T-helper 1 cell treated with Interleukin-12 subunit alpha and Interleukin-12 subunit beta and Interleukin-4 antibody, amounts not matched to agents 30 ng/mL and 1 ng/mL, for 36 hours (primary cell): ENCODE data around the gene RNPS1. TPM values are rescaled to one million over a fixed set of nuclear protein-coding genes. Genes with fewer than 3 reads are reported as not detected.

Experiments used
- intact Hi-C: fragments of 100-400 bp; cut with micrococcal nuclease; formaldehyde crosslinking; loops from one replicate; pipeline ENCODE4 v1.15.1; 2024
- total RNA-seq: library from RNA; stranded (reverse); gene quantifications from 2 replicates; pipeline ENCODE4 v1.2.3, GENCODE V29; 2022

Gene RNPS1, protein sequence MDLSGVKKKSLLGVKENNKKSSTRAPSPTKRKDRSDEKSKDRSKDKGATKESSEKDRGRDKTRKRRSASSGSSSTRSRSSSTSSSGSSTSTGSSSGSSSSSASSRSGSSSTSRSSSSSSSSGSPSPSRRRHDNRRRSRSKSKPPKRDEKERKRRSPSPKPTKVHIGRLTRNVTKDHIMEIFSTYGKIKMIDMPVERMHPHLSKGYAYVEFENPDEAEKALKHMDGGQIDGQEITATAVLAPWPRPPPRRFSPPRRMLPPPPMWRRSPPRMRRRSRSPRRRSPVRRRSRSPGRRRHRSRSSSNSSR
- total RNA-seq = 260 and 261 TPM in 2 replicates

DNA sequence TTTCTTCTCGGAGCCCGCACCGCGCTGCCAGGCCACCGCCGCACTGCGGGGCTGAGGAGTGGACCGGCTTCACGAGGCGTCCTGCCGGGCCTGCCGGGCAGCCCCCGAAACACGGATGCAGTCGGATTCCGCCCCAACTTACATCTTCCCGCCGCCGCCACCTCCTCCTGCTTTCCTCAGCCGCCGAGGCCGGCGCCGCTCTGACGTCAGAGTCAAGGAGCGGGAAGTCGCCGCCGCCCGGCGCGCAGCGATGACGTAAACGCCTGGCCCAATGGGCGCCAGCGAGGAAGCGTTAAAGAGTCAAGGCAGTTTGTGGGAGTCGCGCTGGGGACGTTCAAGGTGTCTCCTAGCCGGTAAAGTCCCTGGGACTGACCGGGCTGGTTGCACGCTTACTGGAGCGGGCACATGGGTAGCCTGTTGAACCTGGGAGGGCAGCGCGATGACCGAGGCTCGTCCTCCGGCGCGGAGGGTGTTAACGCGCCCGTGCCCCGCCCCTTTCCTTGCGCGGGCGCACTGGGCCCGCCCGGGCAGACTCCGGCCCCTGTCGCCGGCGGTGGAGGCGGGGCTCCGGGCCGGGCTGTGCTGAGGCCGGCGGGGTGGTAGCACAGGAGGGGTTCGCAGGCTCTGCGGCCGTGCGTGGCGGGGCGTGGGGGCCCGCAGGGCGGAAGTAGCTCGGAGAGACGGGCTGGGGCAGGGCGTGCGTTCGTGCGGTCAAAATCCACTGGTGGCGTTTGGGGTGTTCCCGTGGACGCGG lies at the start of gene RNPS1:
TSS of gene RNPS1 (minus strand) at position 214 of the 754 bp plus-strand sequence. CDS start 3,483 bp downstream, outside the sequence.
- intact Hi-C loops = loop anchor here (1.0 to 5.0 kb wide), 9 partner anchors 17 to 245 kb away; partner anchors contain the start of genes ATP6V0C, CCNF, E4F1 and ECI1

DNA sequence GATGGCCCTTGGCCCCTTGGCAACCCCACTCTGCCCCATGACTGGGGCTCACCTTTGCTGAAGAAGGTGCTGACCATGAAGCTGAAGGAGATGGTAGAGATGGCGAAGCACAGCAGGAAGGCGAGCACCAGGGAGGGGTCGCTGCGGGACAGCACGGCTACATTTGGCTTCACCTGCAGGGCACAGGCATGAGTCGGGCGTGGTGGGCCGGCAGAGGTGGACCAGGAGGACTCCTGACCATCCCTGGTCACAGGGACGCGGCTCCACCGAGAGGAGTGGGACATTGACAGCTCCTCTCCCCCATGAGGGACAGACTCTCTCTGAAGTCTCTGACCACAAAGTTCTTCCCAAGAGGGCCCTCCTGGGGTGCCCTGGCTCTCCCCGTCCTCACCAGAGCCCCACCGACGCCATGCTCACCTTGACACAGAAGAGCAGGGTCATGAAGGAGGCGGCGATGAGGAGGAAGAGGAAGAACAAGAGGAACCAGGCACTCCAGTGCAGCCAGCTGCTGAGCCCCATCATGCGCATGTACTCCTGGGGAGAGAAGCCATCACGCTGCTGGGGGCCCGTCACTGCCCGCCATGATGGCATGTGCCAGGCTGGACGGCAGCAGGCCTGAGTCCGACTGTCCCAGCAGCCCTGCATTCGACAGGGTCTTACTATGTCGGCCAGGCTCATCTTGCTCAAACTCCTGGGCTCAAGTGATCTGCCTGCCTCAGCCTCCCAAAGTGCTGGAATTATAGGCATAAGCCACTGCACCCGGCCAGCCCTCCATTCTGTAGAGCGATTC lies 49.5 kb upstream of the RNPS1 start:
- intact Hi-C loops = no loop called here

DNA sequence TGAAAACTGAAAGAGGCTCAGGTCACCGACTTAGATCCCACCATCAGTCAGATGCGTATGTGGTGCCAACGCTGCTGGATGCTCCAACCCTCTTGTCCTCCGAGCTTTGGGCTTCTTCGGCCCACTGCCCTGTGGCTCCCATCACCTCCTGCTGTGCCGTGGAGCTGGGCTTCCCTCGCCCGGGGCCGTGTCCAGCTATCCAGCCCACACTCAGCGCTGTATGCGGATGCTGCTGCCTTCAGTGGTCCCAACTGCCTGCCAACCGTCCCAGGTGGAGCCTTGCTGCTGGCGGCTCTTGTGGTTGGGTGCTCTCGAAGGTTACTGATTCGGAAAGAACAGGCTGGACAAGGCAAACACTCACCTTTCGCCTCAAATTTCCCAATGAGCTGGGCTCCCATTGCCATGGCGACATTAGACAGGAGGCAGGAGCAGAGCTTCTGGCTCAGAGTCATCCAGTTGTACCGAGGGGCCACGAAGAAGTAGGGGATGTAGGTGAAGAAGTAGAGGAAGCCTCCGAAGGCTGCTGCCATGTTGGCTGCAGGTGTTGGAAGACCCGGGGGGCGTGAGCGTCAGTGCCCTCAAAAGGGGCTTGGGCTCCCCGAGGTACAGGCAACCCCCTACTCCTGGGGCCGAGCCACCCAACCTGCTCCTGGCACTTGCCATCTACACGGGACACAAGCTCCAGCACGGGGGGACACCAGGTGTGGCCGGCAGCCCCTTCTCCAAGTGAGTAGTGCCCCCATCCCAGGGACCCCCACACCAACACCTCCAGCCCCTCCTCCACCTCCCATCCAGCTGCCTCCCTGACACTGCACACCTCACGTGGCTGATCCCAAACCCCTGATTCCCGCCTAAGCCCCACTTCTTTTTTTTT lies 40.4 kb upstream of the RNPS1 start:
- intact Hi-C loops = no loop called here

DNA sequence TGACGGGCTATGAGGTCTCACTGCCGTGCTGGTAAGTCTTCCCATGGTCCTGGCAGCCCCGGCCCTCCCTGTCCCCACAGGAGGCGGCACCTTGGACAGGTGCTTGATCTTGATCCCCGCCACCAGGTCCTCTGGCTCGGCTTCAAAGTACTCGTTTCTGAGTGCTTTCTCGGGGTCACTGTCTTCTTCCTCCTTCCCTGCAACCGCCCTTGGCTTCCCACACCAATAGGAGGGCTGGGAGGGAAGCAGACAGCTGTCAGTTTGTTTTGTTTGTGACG lies 31.9 kb upstream of the RNPS1 start:
- intact Hi-C loops = no loop called here

DNA sequence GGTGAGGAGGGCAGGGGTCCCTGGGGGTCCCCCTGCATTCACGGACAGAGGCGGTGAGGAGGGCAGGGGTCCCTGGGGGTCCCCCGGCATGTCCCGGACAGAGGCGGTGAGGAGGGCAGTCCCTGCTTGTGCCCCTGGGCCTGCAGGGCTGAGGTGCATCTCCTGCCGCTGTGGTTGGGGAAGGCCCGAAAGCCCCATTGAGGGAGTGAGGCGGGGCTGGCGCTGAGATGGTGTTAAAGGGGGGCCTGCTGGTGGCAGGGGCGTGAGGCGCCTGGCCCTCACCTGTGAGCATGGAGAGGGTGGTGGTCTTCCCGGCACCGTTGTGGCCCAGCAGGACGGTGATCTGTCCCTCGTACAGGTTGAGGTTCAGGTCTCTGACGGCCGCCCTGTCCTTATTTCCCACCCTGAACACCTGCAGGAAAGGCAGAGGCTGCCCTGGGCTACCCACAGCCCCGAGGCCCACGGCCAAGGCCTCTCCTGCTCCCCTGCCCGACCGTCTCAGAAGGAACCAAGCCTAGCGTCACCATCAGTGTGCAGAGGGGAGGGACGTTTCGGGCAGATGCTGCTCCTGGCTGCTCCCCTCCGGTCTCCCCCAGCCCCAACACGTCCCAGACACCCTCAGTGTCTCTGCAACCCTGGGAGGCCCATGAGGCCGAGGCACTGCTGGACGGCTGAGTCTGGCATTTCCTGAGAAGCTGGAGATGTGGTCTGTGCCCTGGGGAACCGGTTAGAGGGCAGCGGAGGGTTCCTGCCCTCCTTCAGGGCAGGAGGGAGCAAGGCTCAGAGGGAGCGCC lies 31.4 kb upstream of the RNPS1 start:
- intact Hi-C loops = no loop called here

DNA sequence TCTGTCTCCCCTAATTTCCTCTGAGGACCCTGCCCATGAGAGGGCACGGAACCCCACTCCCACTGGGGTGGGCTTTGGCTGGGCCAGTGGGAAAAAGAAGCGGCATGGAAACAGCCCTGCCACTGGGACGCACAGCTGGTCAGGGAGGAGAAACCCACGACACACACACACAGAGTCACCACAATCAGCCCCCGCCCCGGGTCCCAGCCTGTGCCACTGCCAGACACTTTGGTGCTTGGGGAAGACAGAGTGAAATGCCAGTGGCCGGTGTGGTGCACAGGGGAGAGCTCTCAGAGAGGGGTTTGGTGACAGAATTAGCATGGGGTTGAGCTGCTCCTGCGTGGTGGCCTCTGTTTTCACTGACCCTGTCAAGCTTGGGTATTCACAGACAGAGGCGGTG lies 30.7 kb upstream of the RNPS1 start:
- intact Hi-C loops = no loop called here

DNA sequence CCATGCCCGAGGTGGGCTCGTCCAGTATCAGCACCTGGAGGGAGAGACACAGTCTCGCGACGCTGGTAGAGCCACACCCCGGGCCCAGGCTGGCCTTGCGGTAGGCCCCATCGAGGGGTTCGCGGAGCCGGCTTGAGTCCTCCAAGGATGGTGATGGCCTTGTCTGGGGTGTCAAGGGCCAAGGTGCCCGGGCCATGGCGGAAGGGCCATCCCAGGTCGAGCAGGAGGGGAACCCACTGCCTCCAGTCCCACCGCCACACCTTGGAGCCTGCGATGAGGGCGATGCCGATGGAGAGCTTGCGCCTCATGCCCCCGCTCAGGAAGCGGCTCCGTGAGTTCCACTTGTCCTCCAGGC lies 29.6 kb upstream of the RNPS1 start:
- intact Hi-C loops = no loop called here

DNA sequence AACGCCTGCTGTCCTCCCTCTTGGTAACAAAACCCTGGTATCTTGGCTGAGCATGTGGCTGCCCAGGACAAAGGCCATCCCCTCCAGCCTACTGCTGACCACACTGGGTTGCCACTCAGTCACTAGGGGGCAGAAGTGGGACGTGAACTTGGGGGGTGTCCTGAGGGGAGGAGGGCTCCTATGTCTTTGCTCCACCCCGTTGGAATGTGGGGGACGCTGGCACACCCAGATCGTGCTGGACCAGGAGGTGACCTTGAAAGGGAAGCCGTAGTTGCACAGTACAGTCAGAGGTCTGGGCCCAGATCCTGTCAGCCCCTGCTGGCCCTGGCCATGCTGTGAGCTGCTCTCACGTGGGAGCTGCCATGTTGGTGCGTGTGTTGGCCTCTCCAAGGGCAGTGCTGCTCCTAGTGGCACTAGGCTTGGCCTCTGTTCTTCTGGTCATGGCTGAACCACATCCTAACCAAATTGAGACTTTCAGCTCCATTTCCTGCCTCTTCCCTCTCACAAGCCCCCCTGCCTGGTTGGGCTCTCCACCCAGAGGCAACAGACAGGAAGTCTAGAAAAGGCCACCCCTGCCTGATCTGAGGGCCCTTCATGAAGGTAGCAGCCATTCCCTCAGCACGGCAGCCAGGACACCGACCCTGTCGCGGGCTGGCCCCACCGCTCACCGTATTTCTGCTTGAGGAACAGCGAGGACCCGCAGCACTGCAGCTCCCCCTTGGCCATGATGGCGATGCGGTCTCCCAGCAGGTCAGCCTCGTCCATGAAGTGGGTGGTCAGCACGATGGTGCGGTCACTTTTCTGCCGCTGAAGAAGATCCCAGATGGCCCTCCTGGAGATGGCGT lies 29.0 kb upstream of the RNPS1 start:
- intact Hi-C loops = no loop called here

DNA sequence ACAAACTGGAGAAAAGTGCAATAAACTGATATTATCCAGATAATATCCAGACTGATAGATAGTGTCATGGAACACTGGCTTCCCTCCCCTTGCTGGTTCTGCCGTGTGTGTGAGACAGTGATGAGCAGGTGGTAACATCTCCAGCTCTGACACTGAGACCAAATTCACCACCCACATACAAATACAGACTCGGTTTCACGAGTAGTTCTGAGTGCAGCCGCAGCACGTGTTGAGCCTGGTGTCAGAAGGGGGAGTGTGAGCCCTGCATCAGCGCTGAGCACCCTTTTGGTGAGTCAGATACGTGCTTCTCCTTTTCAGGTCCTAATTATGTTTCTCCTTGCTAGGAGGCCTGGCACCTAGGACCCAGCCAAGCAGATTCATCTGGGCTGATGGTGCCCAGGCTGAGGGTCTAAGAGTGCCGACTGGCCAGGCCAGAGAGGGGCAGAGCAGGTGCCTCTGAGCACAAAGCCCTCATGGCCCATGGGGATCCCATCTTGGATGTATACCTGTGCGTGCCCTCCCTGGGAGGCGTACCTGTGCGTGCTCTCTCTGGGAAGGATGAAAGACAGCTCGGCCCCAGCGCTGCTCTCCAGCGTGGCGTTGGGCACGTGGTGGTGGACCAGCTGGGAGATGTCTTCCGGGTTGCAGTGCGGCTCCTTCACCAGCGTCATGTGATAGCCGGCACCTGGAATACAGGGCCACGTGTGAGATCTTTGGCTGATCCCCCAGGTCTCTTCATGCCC lies 27.3 kb upstream of the RNPS1 start:
- intact Hi-C loops = no loop called here

DNA sequence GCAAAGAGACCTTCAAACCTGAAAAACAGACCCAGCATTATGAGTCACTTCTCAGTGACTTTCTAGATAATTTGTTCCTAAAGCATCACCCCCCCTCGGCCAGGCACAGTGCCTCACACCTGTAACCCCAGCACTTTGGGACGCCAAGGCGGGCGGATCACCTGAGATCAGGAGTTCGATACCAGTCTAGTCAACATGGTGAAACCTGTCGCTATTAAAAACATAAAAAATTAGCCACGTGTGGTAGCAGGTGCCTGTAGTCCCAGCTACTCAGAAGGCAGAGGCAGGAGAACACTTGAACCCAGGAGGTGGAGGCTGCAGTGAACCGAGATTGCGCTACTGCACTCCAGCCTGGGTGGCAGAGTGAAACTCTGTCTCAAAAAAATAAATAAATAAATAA lies 24.3 kb upstream of the RNPS1 start:
- intact Hi-C loops = no loop called here

DNA sequence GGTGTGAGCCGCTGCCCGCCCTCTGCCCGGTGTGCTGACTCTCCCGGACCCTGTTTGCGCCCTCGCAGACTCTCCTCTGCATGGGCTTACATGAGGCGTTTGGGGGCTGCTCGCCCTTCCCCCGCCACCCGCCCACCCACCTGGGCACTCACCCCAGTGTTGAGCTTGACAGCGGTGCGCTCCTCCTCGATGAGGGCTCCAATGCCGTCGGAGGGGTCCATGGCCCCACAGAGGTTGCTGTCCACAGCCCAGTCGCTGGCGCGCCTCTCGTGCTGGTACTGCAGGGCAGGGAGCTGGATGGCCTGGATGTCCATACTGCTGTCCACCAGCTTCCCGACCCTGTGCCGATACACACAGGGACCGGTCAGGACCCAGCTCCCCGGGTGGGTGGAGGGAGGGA lies 21.4 kb upstream of the RNPS1 start:
- intact Hi-C loops = no loop called here

DNA sequence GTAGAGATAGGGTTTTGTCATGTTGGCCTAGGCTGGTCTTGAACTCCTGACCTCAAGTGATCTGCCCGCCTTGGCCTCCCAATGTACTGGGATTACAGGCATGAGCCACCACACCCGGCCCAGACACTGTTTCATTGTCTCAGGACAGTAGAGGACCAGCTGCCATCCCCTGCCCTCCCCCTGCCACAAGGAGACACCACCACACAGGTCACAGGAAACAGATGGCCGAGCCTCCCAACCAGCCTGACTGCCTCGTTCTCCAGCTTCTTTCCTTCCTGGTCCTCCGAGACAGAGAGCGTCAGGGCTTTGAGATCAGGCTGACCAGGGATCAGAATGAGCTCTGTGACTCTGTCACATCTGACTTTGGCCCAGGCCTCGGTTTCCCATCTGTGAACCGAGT lies 20.8 kb upstream of the RNPS1 start:
- intact Hi-C loops = no loop called here

DNA sequence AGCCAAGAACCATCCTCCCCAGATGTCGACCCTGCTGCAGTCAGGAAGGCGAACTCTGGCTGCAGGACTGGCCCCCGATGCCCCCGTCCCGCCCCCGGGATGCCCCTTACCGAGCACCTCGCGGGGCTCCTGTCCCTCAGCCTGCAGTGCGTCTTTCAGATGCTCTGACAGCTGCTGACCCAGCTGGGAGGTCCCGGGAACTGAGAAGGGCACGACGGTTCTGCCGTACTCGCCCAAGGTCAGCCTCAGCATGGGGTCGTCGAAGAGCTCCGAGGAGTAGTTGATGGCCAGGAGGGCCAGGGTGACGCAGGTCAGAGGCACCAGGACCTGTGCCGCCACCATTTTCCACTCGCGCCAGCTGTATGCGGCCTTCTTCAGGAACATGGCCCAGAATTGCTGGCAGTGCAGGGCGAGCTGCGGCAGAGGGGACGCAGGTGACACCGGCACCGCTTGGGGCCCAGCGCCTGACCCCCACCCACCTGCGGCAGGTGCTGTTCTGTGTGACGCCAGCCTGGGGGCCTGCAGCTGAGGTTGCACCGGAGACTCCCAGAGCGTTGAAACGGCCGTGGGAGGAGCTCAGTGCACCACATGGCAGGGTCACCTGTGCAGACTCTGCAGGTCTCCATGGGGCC lies 20.1 kb upstream of the RNPS1 start:
- intact Hi-C loops = no loop called here

DNA sequence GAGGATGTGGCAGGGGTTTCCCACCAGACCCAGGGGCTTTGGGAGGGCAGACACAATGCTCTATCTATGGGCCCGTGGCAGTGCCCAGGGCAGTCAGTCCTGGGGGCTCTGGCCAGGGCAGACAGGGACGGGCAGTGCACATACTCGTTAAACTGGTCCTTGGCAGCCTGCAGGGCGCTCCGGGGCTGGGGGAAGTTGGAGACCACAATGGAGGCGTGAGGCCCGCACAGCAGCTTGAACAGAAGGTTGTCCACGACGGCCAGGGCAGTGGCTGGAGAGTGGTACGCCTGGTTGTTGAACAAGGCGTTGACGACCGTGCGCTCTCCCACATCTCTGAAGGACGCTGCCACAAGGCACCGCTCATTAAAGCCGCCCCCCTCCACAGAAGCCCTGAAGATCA lies 18.6 kb upstream of the RNPS1 start:
- intact Hi-C loops = no loop called here

DNA sequence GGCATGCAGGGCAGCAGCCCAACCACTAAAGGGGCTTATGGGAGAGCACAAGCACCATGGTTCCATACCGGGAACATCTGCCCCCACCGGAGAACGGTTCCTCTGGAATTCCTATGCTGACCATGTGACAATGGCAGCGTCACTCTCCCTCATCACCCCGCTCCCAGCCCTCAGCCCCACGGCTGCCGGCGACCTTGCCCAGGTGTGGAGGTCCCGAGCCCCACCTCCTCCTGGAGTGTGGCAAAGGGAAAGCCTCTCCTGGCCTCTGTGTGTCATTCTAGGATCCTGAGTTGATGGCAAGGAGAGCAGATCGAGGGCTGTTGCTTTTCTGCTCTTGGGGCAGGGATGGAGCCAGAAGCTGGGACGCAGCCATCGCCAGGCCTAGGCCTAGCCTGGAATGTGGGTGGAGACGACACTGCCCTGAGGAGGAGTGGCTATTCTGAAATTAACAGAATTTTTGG lies 17.8 kb upstream of the RNPS1 start:
- intact Hi-C loops = no loop called here

DNA sequence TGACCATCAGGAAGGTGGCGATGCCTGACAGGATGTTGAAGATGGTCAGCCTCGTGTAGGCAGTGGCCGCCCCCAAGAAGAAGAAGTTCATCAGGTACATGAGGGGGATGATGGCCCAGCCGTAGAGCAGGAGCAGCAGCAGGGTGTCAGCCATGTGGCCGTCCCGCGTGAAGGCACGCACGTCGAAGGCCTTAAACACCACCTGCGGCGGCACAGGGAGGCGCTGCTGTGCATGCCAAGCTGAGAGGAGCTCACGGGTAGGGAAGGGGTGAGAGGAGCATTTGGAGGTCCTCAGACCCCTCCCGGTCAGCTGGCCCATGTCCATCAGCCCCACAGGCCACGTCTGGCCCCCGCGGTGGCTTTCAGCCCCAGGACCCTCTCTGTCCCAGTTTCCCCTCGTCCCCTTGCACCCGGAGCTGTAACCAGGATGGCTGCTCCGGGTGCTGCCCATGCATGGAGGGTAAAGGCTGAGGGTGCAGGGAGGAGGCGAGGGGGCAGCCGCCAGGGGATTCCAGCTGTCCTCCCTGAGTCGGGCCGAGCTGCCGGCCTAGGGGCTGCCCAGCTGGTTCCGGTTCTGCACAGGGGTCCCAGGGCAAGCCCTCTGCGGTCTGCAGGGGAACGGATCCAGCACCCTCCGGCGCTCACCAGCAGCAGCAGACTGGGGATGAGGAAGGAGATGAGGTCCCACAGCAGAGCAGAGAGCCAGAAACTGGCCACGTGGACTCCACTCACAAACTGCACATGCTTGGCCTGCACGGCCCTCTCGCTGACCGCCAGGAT lies 17.1 kb upstream of the RNPS1 start:
- intact Hi-C loops = no loop called here

DNA sequence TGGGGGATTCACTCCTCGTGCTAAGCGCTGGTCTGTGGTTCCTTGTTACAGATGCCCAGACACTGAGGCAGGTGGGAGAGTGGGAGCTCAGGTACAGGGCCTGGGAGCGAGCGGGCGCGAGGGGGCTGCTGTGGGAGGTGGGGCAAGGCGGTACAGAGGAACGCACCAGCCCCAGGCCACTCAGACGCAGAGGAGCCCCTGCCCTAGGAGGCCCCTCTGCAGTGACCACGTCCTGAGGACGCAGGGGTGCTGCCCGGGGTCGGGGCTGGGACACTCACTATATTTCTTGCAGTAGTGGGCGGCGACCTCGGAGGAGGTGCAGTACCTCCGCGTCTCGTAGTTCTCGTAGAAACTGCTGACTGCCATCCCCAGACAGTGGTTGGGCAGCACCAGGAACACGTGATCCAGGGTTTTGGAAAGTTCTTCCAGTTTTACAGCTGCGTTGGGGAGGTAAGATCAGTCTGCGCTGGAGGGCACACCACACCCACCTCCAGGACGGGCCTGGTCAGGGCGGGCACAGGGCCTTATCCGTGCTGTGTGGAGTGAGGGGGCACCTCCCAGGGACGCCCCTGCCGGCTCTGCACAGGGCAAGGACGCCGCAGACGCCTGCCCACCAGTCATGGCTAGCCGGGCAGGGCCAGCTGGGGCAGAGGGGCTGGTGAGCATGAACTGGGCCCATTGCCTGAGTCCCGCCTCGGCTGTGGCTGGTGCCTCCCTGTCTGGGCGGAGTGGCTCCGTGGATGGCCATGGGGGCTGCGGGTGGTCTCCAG lies 16.3 kb upstream of the RNPS1 start:
- intact Hi-C loops = no loop called here
